Neuronal stem cell (in vitro differentiated cells): ENCODE measurements around the gene FMNL1.

Experiments used
- DNase-seq: peaks from one replicate; pipeline ENCODE4 v3.0.0-alpha.2; 2013; ENCODE audit warnings: low spot score
- H2AFZ ChIP-seq: one replicate; pipeline ENCODE4 v1.6.1; 2013; ENCODE audit warnings: mild to moderate bottlenecking, low read length, inconsistent platforms
- H2AK5ac ChIP-seq: 2 replicates; pipeline ENCODE4 v1.6.1; 2013; ENCODE audit warnings: low read depth, mild to moderate bottlenecking, inconsistent platforms, low read length, moderate library complexity, mixed read lengths
- H2BK120ac ChIP-seq: 2 replicates; pipeline ENCODE4 v1.6.1; 2013; ENCODE audit warnings: low read depth, mild to moderate bottlenecking, inconsistent platforms, low read length, moderate library complexity, mixed read lengths
- H2BK12ac ChIP-seq: one replicate; pipeline ENCODE4 v1.6.1; 2013; ENCODE audit warnings: low read length, inconsistent platforms
- H2BK15ac ChIP-seq: 2 replicates; pipeline ENCODE4 v1.6.1; 2013; ENCODE audit warnings: mild to moderate bottlenecking, low read length, inconsistent platforms, mixed read lengths
- H2BK5ac ChIP-seq: one replicate; pipeline ENCODE4 v1.6.1; 2013; ENCODE audit warnings: inconsistent platforms, mild to moderate bottlenecking, low read length, moderate library complexity
- H3K14ac ChIP-seq: one replicate; pipeline ENCODE4 v1.6.1; 2013; ENCODE audit warnings: low read length, inconsistent platforms
- H3K18ac ChIP-seq: 2 replicates; pipeline ENCODE4 v1.6.1; 2013; ENCODE audit warnings: low read length, inconsistent platforms
- H3K23ac ChIP-seq: 2 replicates; pipeline ENCODE4 v1.6.1; 2013; ENCODE audit warnings: low read depth, mild to moderate bottlenecking, mixed read lengths, low read length, inconsistent platforms; ENCODE audit not compliant: poor library complexity
- H3K27ac ChIP-seq: replicated peaks from 3 replicates; pipeline ENCODE4 v1.5.1; 2013; ENCODE audit warnings: low read length, inconsistent platforms
- H3K27me3 ChIP-seq, 3 experiments: 2 replicates each; pipeline ENCODE4 v1.6.1; 2013; ENCODE audit warnings: low read length in 3 of 3, mild to moderate bottlenecking in 2 of 3, inconsistent platforms in 1 of 3, low read depth in 1 of 3, mixed read lengths in 1 of 3, moderate library complexity in 1 of 3; ENCODE audit not compliant: control insufficient read depth in 3 of 3, insufficient read depth in 3 of 3
- H3K36me3 ChIP-seq, 2 donors: replicated peaks in 1 of 2; 2 replicates each; pipeline ENCODE4 v1.6.1; 2013; ENCODE audit warnings: low read length in 2 of 2; ENCODE audit not compliant: control insufficient read depth in 2 of 2, insufficient read depth in 2 of 2
- H3K4ac ChIP-seq: 2 replicates; pipeline ENCODE4 v1.6.1; 2013; ENCODE audit warnings: inconsistent platforms, mild to moderate bottlenecking, low read length, moderate library complexity
- H3K4me1 ChIP-seq, 2 donors: 1 replicate in 1 of 2; 2 replicates in 1 of 2; pipeline ENCODE4 v1.6.1; 2013; ENCODE audit warnings: low read length in 2 of 2, low read depth in 1 of 2; ENCODE audit not compliant: control insufficient read depth in 2 of 2, insufficient read depth in 1 of 2
- H3K4me2 ChIP-seq: one replicate; pipeline ENCODE4 v1.6.1; 2013; ENCODE audit warnings: mild to moderate bottlenecking, low read length, inconsistent platforms; ENCODE audit not compliant: insufficient read depth, poor library complexity, severe bottlenecking
- H3K4me3 ChIP-seq, 2 donors: 2 replicates each; pipeline ENCODE4 v1.5.1; 2013; ENCODE audit warnings: low read length in 2 of 2, mild to moderate bottlenecking in 2 of 2, inconsistent platforms in 1 of 2, moderate library complexity in 1 of 2
- H3K79me1 ChIP-seq: one replicate; pipeline ENCODE4 v1.6.1; 2013; ENCODE audit warnings: low read depth, mild to moderate bottlenecking, inconsistent platforms, low read length, moderate library complexity
- H3K9ac ChIP-seq: one replicate; pipeline ENCODE4 v1.6.1; 2013; ENCODE audit warnings: mild to moderate bottlenecking, low read depth, low read length, inconsistent platforms; ENCODE audit not compliant: poor library complexity
- H3K9me3 ChIP-seq, 2 donors: replicated peaks in 1 of 2; 2 replicates each; pipeline versions ENCODE3 to v1.6.1; 2013; ENCODE audit warnings: low read length in 2 of 2, mild to moderate bottlenecking in 2 of 2, inconsistent platforms in 1 of 2, low read depth in 1 of 2, mixed read lengths in 1 of 2, moderate library complexity in 1 of 2; ENCODE audit not compliant: control insufficient read depth in 2 of 2, insufficient read depth in 1 of 2
- H4K8ac ChIP-seq: one replicate; pipeline ENCODE4 v1.6.1; 2013; ENCODE audit warnings: low read depth, mild to moderate bottlenecking, inconsistent platforms, low read length, moderate library complexity
- H4K91ac ChIP-seq: one replicate; pipeline ENCODE4 v1.6.1; 2013; ENCODE audit warnings: low read length, low read depth, mild to moderate bottlenecking, inconsistent platforms; ENCODE audit not compliant: poor library complexity
- whole genome bisulfite sequencing, 2 donors: extraction: QIAGEN DNeasy Blood & Tissue Kit; methylation state at CpG; one replicate each; pipeline ENCODE4 v1.1.7; 2013; ENCODE audit warnings: missing lambda C conversion rate in 2 of 2, mixed read lengths in 1 of 2; ENCODE audit not compliant: insufficient read length in 2 of 2, insufficient replicate concordance in 1 of 2; ENCODE audit errors: extremely low coverage in 2 of 2; 5-methylcytosine and 5-hydroxymethylcytosine counted together

The FMNL1 gene

GRCh38 chr17:45232514-45233422, 11.1 kb downstream of the FMNL1 start:
- Histone ChIP-seq H3K27me3 (peaks cover 0 to 84% (median 3%) of the 10 kb centered on the region in 3 experiments), H2BK120ac (no peak overlapping the region), H3K4me3 (no peak overlapping the region), H2AK5ac (peak overlapping the region; percentile 88), H3K14ac (peak overlapping the region; percentile 44), H3K9ac (peak overlapping the region; percentile 34), H3K23ac (peak overlapping the region; percentile 66), H3K79me1 (peaks cover 1% of the 10 kb centered on the region), H3K4me2 (no peak overlapping the region), H4K8ac (no peak overlapping the region), H3K18ac (no peak overlapping the region), H2BK15ac (no peak overlapping the region), H4K91ac (no peak overlapping the region), H3K27ac (no peak overlapping the region), H2BK5ac (peak overlapping the region; percentile 87), H3K36me3 (no peaks in the 10 kb centered on the region), H2BK12ac (peak overlapping the region; percentile 77), H3K9me3 (no peaks in the 10 kb centered on the region), H3K4ac (peak overlapping the region; percentile 7), H3K4me1 (peaks cover 5 to 20% of the 10 kb centered on the region in 2 donors), H2AFZ (no peak overlapping the region)
- no peak for DNase-seq
- no CpG with 5 or more reads among the region's 9 CpGs for WGBS, 2 donors

GRCh38 chr17:45233423-45233924, 11.8 kb downstream of the FMNL1 start:
- H4K91ac ChIP-seq: no peak overlapping the region
- peak overlapping the region; percentile 88 for H2AK5ac ChIP-seq
- whole genome bisulfite sequencing, 2 donors: no CpG with 5 or more reads among the region's 8 CpGs
- no peak overlapping the region for H3K4me3 ChIP-seq
- no peak overlapping the region for H3K9ac ChIP-seq
- peak overlapping the region; percentile 66 for H3K23ac ChIP-seq
- no peak overlapping the region for H3K4me2 ChIP-seq
- H3K79me1 ChIP-seq: no peaks in the 10 kb centered on the region
- no peak overlapping the region for H2BK120ac ChIP-seq
- H4K8ac ChIP-seq: no peak overlapping the region
- H3K27me3 ChIP-seq: peaks cover 0 to 84% (median 3%) of the 10 kb centered on the region in 3 experiments
- no peak overlapping the region for H3K18ac ChIP-seq
- H2BK12ac ChIP-seq: peak overlapping the region; percentile 77
- H2AFZ ChIP-seq: no peak overlapping the region
- DNase-seq: no peak
- H3K4ac ChIP-seq: no peak overlapping the region
- H3K27ac ChIP-seq: no peak overlapping the region
- no peaks in the 10 kb centered on the region for H3K36me3 ChIP-seq
- peaks cover 5 to 17% of the 10 kb centered on the region in 2 donors for H3K4me1 ChIP-seq
- H3K9me3 ChIP-seq: no peaks in the 10 kb centered on the region
- no peak overlapping the region for H2BK15ac ChIP-seq
- peak overlapping the region; percentile 87 for H2BK5ac ChIP-seq
- no peak overlapping the region for H3K14ac ChIP-seq

GRCh38 chr17:45234641-45235415, 13.1 kb downstream of the FMNL1 start:
- H2AK5ac ChIP-seq: no peak overlapping the region
- H4K8ac ChIP-seq: no peak overlapping the region
- H3K4me3 ChIP-seq: no peak overlapping the region
- no peak for DNase-seq
- no CpG with 5 or more reads among the region's 6 CpGs for WGBS, 2 donors
- peak overlapping the region; percentile 12 for H3K9ac ChIP-seq
- H4K91ac ChIP-seq: no peak overlapping the region
- H3K36me3 ChIP-seq: no peaks in the 10 kb centered on the region
- H2BK15ac ChIP-seq: peak overlapping the region; percentile 6
- H2AFZ ChIP-seq: no peak overlapping the region
- no peak overlapping the region for H3K23ac ChIP-seq
- peaks cover 0 to 84% (median 8%) of the 10 kb centered on the region in 3 experiments for H3K27me3 ChIP-seq
- no peak overlapping the region for H3K14ac ChIP-seq
- H3K79me1 ChIP-seq: no peaks in the 10 kb centered on the region
- H3K4ac ChIP-seq: no peak overlapping the region
- H2BK5ac ChIP-seq: no peak overlapping the region
- H3K4me2 ChIP-seq: no peak overlapping the region
- H2BK120ac ChIP-seq: no peak overlapping the region
- H3K4me1 ChIP-seq: peaks cover 0 to 8% of the 10 kb centered on the region in 2 donors
- H2BK12ac ChIP-seq: no peak overlapping the region
- H3K27ac ChIP-seq: no peak overlapping the region
- H3K18ac ChIP-seq: peak overlapping the region; percentile 14
- no peaks in the 10 kb centered on the region for H3K9me3 ChIP-seq
